Endothelial cell (in vitro differentiated cells): ENCODE measurements around the gene WNT10A. TPM values are rescaled to one million over a fixed set of nuclear protein-coding genes. Genes with fewer than 3 reads are reported as not detected.

ENCODE experiments used
- DNase-seq: peaks from one replicate; pipeline ENCODE4 v3.0.0; 2021; ENCODE audit warnings: low spot score
- H3K27ac Mint-ChIP-seq: one replicate; pipeline ENCODE4 v1.8.0; 2021; ENCODE audit warnings: mixed read lengths, inconsistent platforms; ENCODE audit not compliant: unreplicated experiment
- H3K27me3 Mint-ChIP-seq: one replicate; pipeline ENCODE4 v1.8.0; 2021; ENCODE audit warnings: mild to moderate bottlenecking, moderate library complexity, mixed read lengths, inconsistent platforms; ENCODE audit not compliant: unreplicated experiment
- H3K36me3 Mint-ChIP-seq: one replicate; pipeline ENCODE4 v1.8.0; 2021; ENCODE audit warnings: mild to moderate bottlenecking, low read depth, mixed read lengths, inconsistent platforms; ENCODE audit not compliant: unreplicated experiment
- H3K4me1 Mint-ChIP-seq: one replicate; pipeline ENCODE4 v1.8.0; 2021; ENCODE audit warnings: mild to moderate bottlenecking, mixed read lengths, inconsistent platforms; ENCODE audit not compliant: unreplicated experiment
- H3K4me3 Mint-ChIP-seq: one replicate; pipeline ENCODE4 v1.8.0; 2021; ENCODE audit warnings: mild to moderate bottlenecking, mixed read lengths, inconsistent platforms; ENCODE audit not compliant: unreplicated experiment
- H3K9me3 Mint-ChIP-seq: one replicate; pipeline ENCODE4 v1.8.0; 2021; ENCODE audit warnings: mixed read lengths, inconsistent platforms; ENCODE audit not compliant: unreplicated experiment
- CTCF ChIP-seq: fragments of 200-600 bp; sonication (generic); IDR thresholded peaks from one replicate; pipeline ENCODE4 v1.5.0; 2021; ENCODE audit warnings: antibody characterized with exemption; ENCODE audit not compliant: unreplicated experiment
- total RNA-seq: library from RNA; stranded (reverse); fragmentation: NEBNext Ultra II Directional; extraction: Animal tissue kit (Norgen Biotek cat#: 25700); gene quantifications from one replicate; pipeline ENCODE4 v1.2.1, GENCODE V29; 2021; ENCODE audit not compliant: unreplicated experiment

Gene WNT10A
- total RNA-seq, 1 donor from 2014 or later, result not detected

- Mint-ChIP-seq H3K4me3 (no peak overlapping the region), H3K27me3 (peaks cover 48% of the 10 kb centered on the region), H3K9me3 (no peaks in the 10 kb centered on the region), H3K4me1 (peaks cover 12% of the 10 kb centered on the region), H3K27ac (no peak overlapping the region), H3K36me3 (peaks cover 5% of the 10 kb centered on the region)
- DNase-seq, result no peak
- no peak for TF ChIP-seq CTCF
These were observed 7.8 kb upstream of the WNT10A start for GRCh38 chr2:218872645-218873358.

- peaks cover 12% of the 10 kb centered on the region for H3K4me1 Mint-ChIP-seq
- no peaks in the 10 kb centered on the region for H3K9me3 Mint-ChIP-seq
- peaks cover 48% of the 10 kb centered on the region for H3K27me3 Mint-ChIP-seq
- DNase-seq, result no peak
- H3K4me3 Mint-ChIP-seq, result no peak overlapping the region
- no peak overlapping the region for H3K27ac Mint-ChIP-seq
- TF ChIP-seq CTCF, result no peak
- peaks cover 5% of the 10 kb centered on the region for H3K36me3 Mint-ChIP-seq
These were observed 7.1 kb upstream of the WNT10A start for GRCh38 chr2:218873359-218874194.

- Mint-ChIP-seq H3K4me3 (no peak overlapping the region), H3K4me1 (peaks cover 16% of the 10 kb centered on the region), H3K36me3 (peaks cover 5% of the 10 kb centered on the region), H3K27ac (no peak overlapping the region), H3K27me3 (peaks cover 48% of the 10 kb centered on the region), H3K9me3 (no peaks in the 10 kb centered on the region)
- TF ChIP-seq CTCF, result no peak
- no peak for DNase-seq
These were observed 4.9 kb upstream of the WNT10A start for GRCh38 chr2:218875692-218876246.

GRCh38 chr2:218876562-218877219, 4.0 kb upstream of the WNT10A start:
- peak; percentile 77 for DNase-seq
- H3K27me3 Mint-ChIP-seq, result peaks cover 52% of the 10 kb centered on the region
- peaks cover 14% of the 10 kb centered on the region for H3K4me1 Mint-ChIP-seq
- H3K9me3 Mint-ChIP-seq, result no peaks in the 10 kb centered on the region
- peak overlapping the region; percentile 42 for H3K27ac Mint-ChIP-seq
- TF ChIP-seq CTCF, result peak; percentile 93
- no peak overlapping the region for H3K4me3 Mint-ChIP-seq
- peaks cover 5% of the 10 kb centered on the region for H3K36me3 Mint-ChIP-seq
